NB4 (cell line): ENCODE data around the gene LONRF3.
"Not testable (repeated sequence)": the region's sequence is repeated elsewhere in the genome, so short reads cannot be mapped to it uniquely, and the experiment has no call there.

Experiments used
- MYC ChIP-seq: IDR thresholded peaks from 2 replicates; pipeline ENCODE4 v1.6.1; 2011; ENCODE audit warnings: low read depth, low read length
- POLR2A ChIP-seq: IDR thresholded peaks from 2 replicates; pipeline ENCODE4 v1.6.1; 2011; ENCODE audit warnings: mild to moderate bottlenecking; ENCODE audit not compliant: insufficient read length; ENCODE audit errors: extremely low read depth
- TF ChIP-seq, protein P1 (sequence below): IDR thresholded peaks from one replicate; pipeline ENCODE4 v1.5.1; 2012; ENCODE audit warnings: low read depth, low read length

DNA sequence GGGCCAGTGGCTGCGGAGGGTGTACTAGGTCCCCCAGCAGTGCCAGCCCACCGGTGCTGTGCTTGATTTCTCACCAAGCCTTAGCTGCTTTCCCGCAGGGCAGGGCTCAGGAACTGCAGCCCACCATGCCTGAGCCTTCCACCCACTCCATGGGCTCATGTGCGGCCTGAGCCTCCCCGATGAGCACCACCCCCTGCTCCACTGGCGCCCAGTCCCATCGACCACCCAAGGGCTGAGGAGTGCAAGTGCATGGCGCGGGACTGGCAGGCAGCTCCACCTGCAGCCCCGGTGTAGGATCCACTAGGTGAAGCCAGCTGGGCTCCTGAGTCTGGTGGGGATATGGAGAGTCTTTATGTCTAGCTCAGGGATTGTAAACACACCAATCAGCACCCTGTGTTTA, 55.2 kb downstream of the LONRF3 start:
- TF ChIP-seq, protein P1, sequence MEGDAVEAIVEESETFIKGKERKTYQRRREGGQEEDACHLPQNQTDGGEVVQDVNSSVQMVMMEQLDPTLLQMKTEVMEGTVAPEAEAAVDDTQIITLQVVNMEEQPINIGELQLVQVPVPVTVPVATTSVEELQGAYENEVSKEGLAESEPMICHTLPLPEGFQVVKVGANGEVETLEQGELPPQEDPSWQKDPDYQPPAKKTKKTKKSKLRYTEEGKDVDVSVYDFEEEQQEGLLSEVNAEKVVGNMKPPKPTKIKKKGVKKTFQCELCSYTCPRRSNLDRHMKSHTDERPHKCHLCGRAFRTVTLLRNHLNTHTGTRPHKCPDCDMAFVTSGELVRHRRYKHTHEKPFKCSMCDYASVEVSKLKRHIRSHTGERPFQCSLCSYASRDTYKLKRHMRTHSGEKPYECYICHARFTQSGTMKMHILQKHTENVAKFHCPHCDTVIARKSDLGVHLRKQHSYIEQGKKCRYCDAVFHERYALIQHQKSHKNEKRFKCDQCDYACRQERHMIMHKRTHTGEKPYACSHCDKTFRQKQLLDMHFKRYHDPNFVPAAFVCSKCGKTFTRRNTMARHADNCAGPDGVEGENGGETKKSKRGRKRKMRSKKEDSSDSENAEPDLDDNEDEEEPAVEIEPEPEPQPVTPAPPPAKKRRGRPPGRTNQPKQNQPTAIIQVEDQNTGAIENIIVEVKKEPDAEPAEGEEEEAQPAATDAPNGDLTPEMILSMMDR = not testable (repeated sequence)
- not testable (repeated sequence) for TF ChIP-seq POLR2A, MYC
